ENCODE data around the gene SIDT2.

Gene SIDT2

GRCh38 chr11:117232092-117232878 is 53.7 kb downstream of the SIDT2 start, which contains the start of gene RNF214:
Gene RNF214, plus strand, starts transcription at chr11:117232671. Its CDS starts 1,602 bp downstream, at chr11:117234273.
- H3K4me1 ChIP-seq (ENCODE audit: low read length), result peaks cover 16% of the 10 kb centered on the region; the same call in 1 of the 2 replicates
- TF ChIP-seq EZH2phosphoT487 (IDR thresholded peaks at IDR 0.05; ENCODE audit: low read length), result no peak
- TF ChIP-seq EZH2 (optimal IDR thresholded peaks at IDR 0.05; ENCODE audit: low read depth, low read length), result no peak
- TF ChIP-seq, protein P1, sequence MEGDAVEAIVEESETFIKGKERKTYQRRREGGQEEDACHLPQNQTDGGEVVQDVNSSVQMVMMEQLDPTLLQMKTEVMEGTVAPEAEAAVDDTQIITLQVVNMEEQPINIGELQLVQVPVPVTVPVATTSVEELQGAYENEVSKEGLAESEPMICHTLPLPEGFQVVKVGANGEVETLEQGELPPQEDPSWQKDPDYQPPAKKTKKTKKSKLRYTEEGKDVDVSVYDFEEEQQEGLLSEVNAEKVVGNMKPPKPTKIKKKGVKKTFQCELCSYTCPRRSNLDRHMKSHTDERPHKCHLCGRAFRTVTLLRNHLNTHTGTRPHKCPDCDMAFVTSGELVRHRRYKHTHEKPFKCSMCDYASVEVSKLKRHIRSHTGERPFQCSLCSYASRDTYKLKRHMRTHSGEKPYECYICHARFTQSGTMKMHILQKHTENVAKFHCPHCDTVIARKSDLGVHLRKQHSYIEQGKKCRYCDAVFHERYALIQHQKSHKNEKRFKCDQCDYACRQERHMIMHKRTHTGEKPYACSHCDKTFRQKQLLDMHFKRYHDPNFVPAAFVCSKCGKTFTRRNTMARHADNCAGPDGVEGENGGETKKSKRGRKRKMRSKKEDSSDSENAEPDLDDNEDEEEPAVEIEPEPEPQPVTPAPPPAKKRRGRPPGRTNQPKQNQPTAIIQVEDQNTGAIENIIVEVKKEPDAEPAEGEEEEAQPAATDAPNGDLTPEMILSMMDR (IDR thresholded peaks at IDR 0.05; ENCODE audit: low read length), result peak; percentile 73
- H3K4me2 ChIP-seq (ENCODE audit: low read depth, low read length), result peak within 1 kb of the TSS; percentile 98
- H3K36me3 ChIP-seq (replicated peaks; ENCODE audit: insufficient read depth, low read length), result 0 out of 2 replicates have a peak, but pooled peaks cover 3% of the 10 kb centered on the region
- H3K27me3 ChIP-seq (replicated peaks; ENCODE audit: insufficient read depth, low read length), result no peaks in the 10 kb centered on the region
- H4K20me1 ChIP-seq (ENCODE audit: insufficient read depth, low read length), result no peaks in the 10 kb centered on the region
- H3K27ac ChIP-seq (ENCODE audit: low read length), result peak within 1 kb of the TSS; percentile 55; the same call in 1 of the 2 replicates
- H3K9me3 ChIP-seq (replicated peaks; ENCODE audit: insufficient read depth, low read length), result no peaks in the 10 kb centered on the region
- peaks cover 32% of the 10 kb centered on the region for H3K79me2 ChIP-seq (ENCODE audit: low read length)
- peak; percentile 82 for DNase-seq
- peak within 1 kb of the TSS; percentile 87 for H2AFZ ChIP-seq (ENCODE audit: low read length)
- H3K9me2 ChIP-seq (replicated peaks; ENCODE audit: insufficient read depth, low read length), result no peaks in the 10 kb centered on the region
- H3K9ac ChIP-seq (ENCODE audit: low read length), result peak within 1 kb of the TSS; percentile 92
- H3F3A ChIP-seq (ENCODE audit: insufficient read depth, low read length), result no peaks in the 10 kb centered on the region
- H3K4me3 ChIP-seq (ENCODE audit: low read length), result peak within 1 kb of the TSS; percentile 95

DNA sequence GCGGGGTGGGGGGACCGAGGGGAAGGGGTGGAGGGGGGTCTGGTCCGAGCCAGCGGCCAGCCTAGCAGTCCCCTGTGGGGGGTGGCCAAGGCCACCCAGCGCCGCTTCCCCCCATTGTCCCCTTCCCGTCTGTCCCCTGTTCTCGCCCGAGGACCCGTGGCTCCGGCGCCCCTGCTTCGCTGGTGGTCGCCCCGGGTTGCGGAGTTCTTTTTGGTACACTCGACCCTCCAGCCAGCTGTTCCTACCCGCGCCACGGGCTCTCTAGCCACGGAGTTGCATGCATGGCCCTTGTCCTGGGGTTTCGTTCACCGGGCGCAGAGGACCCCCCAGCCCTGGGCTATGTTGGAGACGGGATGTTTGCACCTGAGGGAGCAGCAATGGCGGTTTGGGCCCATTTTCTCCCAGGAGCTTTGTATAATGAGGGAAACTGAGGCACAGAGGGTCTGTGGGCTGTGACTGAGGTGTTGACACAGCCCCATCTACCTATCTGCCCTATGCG is 54.4 kb downstream of the SIDT2 start:
- H3K9ac ChIP-seq (ENCODE audit: low read length), result peak overlapping the region; percentile 68
- no peaks in the 10 kb centered on the region for H3K9me2 ChIP-seq (replicated peaks; ENCODE audit: insufficient read depth, low read length)
- no peaks in the 10 kb centered on the region for H3K9me3 ChIP-seq (replicated peaks; ENCODE audit: insufficient read depth, low read length)
- DNase-seq, result no peak
- 0 out of 2 replicates have a peak, but pooled peaks cover 3% of the 10 kb centered on the region for H3K36me3 ChIP-seq (replicated peaks; ENCODE audit: insufficient read depth, low read length)
- H3K79me2 ChIP-seq (ENCODE audit: low read length), result peaks cover 32% of the 10 kb centered on the region
- TF ChIP-seq EZH2 (optimal IDR thresholded peaks at IDR 0.05; ENCODE audit: low read depth, low read length) (no peak), EZH2phosphoT487 (IDR thresholded peaks at IDR 0.05; ENCODE audit: low read length) (no peak)
- TF ChIP-seq, protein P1 (IDR thresholded peaks at IDR 0.05; ENCODE audit: low read length), result no peak
- no peak overlapping the region for H3K27ac ChIP-seq (ENCODE audit: low read length)
- H4K20me1 ChIP-seq (ENCODE audit: insufficient read depth, low read length), result no peaks in the 10 kb centered on the region
- peak overlapping the region; percentile 95 for H3K4me3 ChIP-seq (ENCODE audit: low read length)
- no peaks in the 10 kb centered on the region for H3F3A ChIP-seq (ENCODE audit: insufficient read depth, low read length)
- peak overlapping the region; percentile 80 for H2AFZ ChIP-seq (ENCODE audit: low read length)
- H3K27me3 ChIP-seq (replicated peaks; ENCODE audit: insufficient read depth, low read length), result no peaks in the 10 kb centered on the region
- peaks cover 16% of the 10 kb centered on the region; the same call in 1 of the 2 replicates for H3K4me1 ChIP-seq (ENCODE audit: low read length)
- H3K4me2 ChIP-seq (ENCODE audit: low read depth, low read length), result peak overlapping the region; percentile 98

DNA sequence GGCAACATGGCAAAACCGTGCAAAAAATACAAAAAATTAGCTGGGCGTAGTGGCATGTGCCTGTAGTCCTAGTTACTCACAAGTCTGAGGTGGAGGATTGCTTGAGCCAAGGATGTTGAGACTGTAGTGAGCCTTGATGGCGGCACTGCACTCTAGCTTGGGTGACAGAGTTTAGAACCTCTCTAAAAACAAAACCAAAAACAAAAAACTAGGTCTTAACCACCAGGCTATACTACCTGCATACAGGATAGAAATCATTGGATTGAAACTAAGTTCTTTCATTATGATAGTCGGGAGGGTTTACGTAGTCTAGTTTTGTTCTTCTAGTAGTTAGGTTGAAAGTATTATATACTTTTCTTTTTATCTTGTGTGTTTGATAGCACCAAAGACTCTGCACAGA is 59.7 kb downstream of the SIDT2 start:
- no peak overlapping the region for H3K4me3 ChIP-seq (ENCODE audit: low read length)
- H3K4me2 ChIP-seq (ENCODE audit: low read depth, low read length), result no peak overlapping the region
- H3F3A ChIP-seq (ENCODE audit: insufficient read depth, low read length), result no peaks in the 10 kb centered on the region
- peaks cover 2% of the 10 kb centered on the region; the same call in 1 of the 2 replicates for H3K79me2 ChIP-seq (ENCODE audit: low read length)
- TF ChIP-seq, protein P1 (IDR thresholded peaks at IDR 0.05; ENCODE audit: low read length), result no peak
- H3K9me2 ChIP-seq (replicated peaks; ENCODE audit: insufficient read depth, low read length), result no peaks in the 10 kb centered on the region
- H3K4me1 ChIP-seq (ENCODE audit: low read length), result peaks cover 6% of the 10 kb centered on the region; the same call in 1 of the 2 replicates
- no peaks in the 10 kb centered on the region for H3K36me3 ChIP-seq (replicated peaks; ENCODE audit: insufficient read depth, low read length)
- H3K27me3 ChIP-seq (replicated peaks; ENCODE audit: insufficient read depth, low read length), result no peaks in the 10 kb centered on the region
- no peak overlapping the region for H3K27ac ChIP-seq (ENCODE audit: low read length)
- H4K20me1 ChIP-seq (ENCODE audit: insufficient read depth, low read length), result no peaks in the 10 kb centered on the region; the same call in 1 of the 2 replicates
- no peak overlapping the region for H3K9ac ChIP-seq (ENCODE audit: low read length)
- H3K9me3 ChIP-seq (replicated peaks; ENCODE audit: insufficient read depth, low read length), result no peaks in the 10 kb centered on the region
- no peak for DNase-seq
- H2AFZ ChIP-seq (ENCODE audit: low read length), result no peak overlapping the region

Measured in MM.1S (cell line).